ENCODE results near the gene VMO1.

DNA sequence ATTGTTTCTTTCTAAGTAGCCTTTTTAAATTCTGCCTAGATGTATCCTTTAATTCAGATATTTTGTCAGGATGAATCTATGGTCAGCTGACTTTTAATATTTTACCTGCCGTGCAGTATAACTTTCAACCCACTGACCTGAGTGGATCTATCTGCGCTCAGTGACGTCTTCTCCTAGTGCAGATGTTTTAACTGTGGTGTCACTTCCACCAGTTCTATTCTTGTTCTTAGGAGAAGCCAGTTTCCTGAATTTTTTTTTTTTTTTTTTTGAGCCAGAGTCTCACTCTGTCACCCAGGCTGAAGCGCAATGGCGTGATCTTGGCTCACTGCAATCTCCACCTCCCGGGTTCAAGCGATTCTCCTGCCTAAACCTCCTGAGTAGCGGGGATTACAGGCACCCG is 19.4 kb downstream of the VMO1 start:
- TF ChIP-seq CTCF (IDR thresholded peaks at IDR 0.05; ENCODE audit: extremely low read depth in 1 of 2, insufficient read depth in 1 of 2, low read depth in 1 of 2, low read length in 2 of 2) = no peak
- no peak for TF ChIP-seq POLR2A (IDR thresholded peaks at IDR 0.05; ENCODE audit: low read depth, low read length)
- TF ChIP-seq POLR2AphosphoS5 (IDR thresholded peaks at IDR 0.05; ENCODE audit: insufficient read depth, low read depth, low read length) = no peak
- no peak for TF ChIP-seq FOS (IDR thresholded peaks at IDR 0.05; ENCODE audit: borderline replicate concordance, insufficient read depth, low read length)
